ENCODE data around the gene ACBD6.

DNA sequence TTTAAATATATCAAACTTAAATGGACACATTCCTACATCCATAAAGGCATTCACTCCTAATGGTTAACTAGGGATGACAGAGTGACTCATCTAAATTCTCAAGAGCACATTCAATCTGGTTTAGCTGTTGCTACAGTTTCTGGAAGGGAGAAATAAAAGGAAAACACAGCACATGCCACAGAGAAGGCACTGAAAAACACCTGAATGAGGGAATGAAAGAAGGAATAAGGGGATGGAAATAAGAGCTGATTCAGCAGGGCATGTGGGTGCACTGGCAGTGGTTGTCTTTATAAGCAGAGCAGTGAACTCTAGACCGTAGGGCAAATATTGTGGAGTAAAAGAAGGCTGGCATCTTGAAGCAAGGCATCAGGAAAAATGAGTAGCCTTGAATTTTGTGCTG, 193.0 kb downstream of the ACBD6 start:
- no peak for TF ChIP-seq POLR2AphosphoS5 (IDR thresholded peaks at IDR 0.05; ENCODE audit: low read depth)
- TF ChIP-seq, protein P1, sequence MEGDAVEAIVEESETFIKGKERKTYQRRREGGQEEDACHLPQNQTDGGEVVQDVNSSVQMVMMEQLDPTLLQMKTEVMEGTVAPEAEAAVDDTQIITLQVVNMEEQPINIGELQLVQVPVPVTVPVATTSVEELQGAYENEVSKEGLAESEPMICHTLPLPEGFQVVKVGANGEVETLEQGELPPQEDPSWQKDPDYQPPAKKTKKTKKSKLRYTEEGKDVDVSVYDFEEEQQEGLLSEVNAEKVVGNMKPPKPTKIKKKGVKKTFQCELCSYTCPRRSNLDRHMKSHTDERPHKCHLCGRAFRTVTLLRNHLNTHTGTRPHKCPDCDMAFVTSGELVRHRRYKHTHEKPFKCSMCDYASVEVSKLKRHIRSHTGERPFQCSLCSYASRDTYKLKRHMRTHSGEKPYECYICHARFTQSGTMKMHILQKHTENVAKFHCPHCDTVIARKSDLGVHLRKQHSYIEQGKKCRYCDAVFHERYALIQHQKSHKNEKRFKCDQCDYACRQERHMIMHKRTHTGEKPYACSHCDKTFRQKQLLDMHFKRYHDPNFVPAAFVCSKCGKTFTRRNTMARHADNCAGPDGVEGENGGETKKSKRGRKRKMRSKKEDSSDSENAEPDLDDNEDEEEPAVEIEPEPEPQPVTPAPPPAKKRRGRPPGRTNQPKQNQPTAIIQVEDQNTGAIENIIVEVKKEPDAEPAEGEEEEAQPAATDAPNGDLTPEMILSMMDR (IDR thresholded peaks at IDR 0.05; ENCODE audit: insufficient read depth, low read length), result no peak
